Neutrophil (primary cell): ENCODE measurements around the gene HCRTR1.

Experiments used
- H3K27ac ChIP-seq: fragments of 200-600 bp; sonication (generic); 2 replicates; pipeline ENCODE4 v1.5.1; 2016; ENCODE audit warnings: mild to moderate bottlenecking, moderate library complexity
- H3K27me3 ChIP-seq: fragments of 200-600 bp; sonication (generic); 2 replicates; pipeline ENCODE4 v1.6.0; 2016; ENCODE audit warnings: mild to moderate bottlenecking
- H3K36me3 ChIP-seq: fragments of 200-600 bp; sonication (generic); 2 replicates; pipeline ENCODE4 v1.5.1; 2017
- H3K4me1 ChIP-seq, 2 experiments: fragments of 200-600 bp in 1 of 2; sonication (generic) in 1 of 2; 1 replicate in 1 of 2; 2 replicates in 1 of 2; pipeline versions ENCODE4 v1.5.1 to v1.6.1; 2013 to 2016; ENCODE audit warnings: low read depth in 1 of 2, low read length in 1 of 2, mild to moderate bottlenecking in 1 of 2, moderate library complexity in 1 of 2; ENCODE audit not compliant: control insufficient read depth in 1 of 2, insufficient read depth in 1 of 2
- H3K4me3 ChIP-seq, 2 experiments: fragments of 200-600 bp in 1 of 2; sonication (generic) in 1 of 2; 1 replicate in 1 of 2; 2 replicates in 1 of 2; pipeline ENCODE4 v1.5.1; 2013 to 2016; ENCODE audit warnings: low read depth in 1 of 2, low read length in 1 of 2, mild to moderate bottlenecking in 1 of 2, moderate library complexity in 1 of 2
- H3K9me3 ChIP-seq: fragments of 200-600 bp; sonication (generic); 2 replicates; pipeline ENCODE4 v1.5.1; 2016
- CTCF ChIP-seq: fragments of 200-600 bp; sonication (generic); IDR thresholded peaks from 2 replicates; pipeline ENCODE4 v1.5.1; 2016; ENCODE audit warnings: antibody characterized with exemption

HCRTR1 gene

GRCh38 chr1:31668303-31668883 lies 50.9 kb downstream of the HCRTR1 start:
- H3K27me3 ChIP-seq: peaks cover 42% of the 10 kb centered on the region
- H3K36me3 ChIP-seq: no peaks in the 10 kb centered on the region
- no peak overlapping the region for H3K27ac ChIP-seq
- TF ChIP-seq CTCF: no peak
- no peak overlapping the region for H3K4me3 ChIP-seq
- H3K4me1 ChIP-seq: peaks cover 0 to 15% of the 10 kb centered on the region in 2 experiments
- no peaks in the 10 kb centered on the region for H3K9me3 ChIP-seq

GRCh38 chr1:31669433-31669785 lies 51.9 kb downstream of the HCRTR1 start:
- H3K4me3 ChIP-seq: no peak overlapping the region

GRCh38 chr1:31669786-31670592 lies 52.5 kb downstream of the HCRTR1 start:
- H3K4me3 ChIP-seq: no peak overlapping the region
- peaks cover 42% of the 10 kb centered on the region for H3K27me3 ChIP-seq
- H3K9me3 ChIP-seq: no peaks in the 10 kb centered on the region
- peaks cover 0 to 10% of the 10 kb centered on the region in 2 experiments for H3K4me1 ChIP-seq
- no peaks in the 10 kb centered on the region for H3K36me3 ChIP-seq
- no peak for TF ChIP-seq CTCF
- H3K27ac ChIP-seq: no peak overlapping the region

More at GRCh38 chr1:31669433-31669785, 51.9 kb downstream of the HCRTR1 start:
- H3K4me1 ChIP-seq: peaks cover 0 to 10% of the 10 kb centered on the region in 2 experiments
- no peak overlapping the region for H3K27ac ChIP-seq
- H3K9me3 ChIP-seq: no peaks in the 10 kb centered on the region
- TF ChIP-seq CTCF: no peak
- peaks cover 42% of the 10 kb centered on the region for H3K27me3 ChIP-seq
- no peaks in the 10 kb centered on the region for H3K36me3 ChIP-seq

- Histone ChIP-seq H3K27me3 (peaks cover 42% of the 10 kb centered on the region), H3K9me3 (no peaks in the 10 kb centered on the region), H3K27ac (no peak overlapping the region), H3K36me3 (no peaks in the 10 kb centered on the region), H3K4me3 (no peak overlapping the region), H3K4me1 (peaks cover 0 to 10% of the 10 kb centered on the region in 2 experiments)
- no peak for TF ChIP-seq CTCF
These were observed 53.1 kb downstream of the HCRTR1 start for GRCh38 chr1:31670593-31670964.

GRCh38 chr1:31671147-31671546 lies 53.7 kb downstream of the HCRTR1 start:
- peaks cover 42% of the 10 kb centered on the region for H3K27me3 ChIP-seq
- peaks cover 0 to 10% of the 10 kb centered on the region in 2 experiments for H3K4me1 ChIP-seq
- H3K36me3 ChIP-seq: no peaks in the 10 kb centered on the region
- H3K9me3 ChIP-seq: no peaks in the 10 kb centered on the region
- H3K4me3 ChIP-seq: no peak overlapping the region
- TF ChIP-seq CTCF: no peak
- H3K27ac ChIP-seq: no peak overlapping the region
